Mesothelial cell of epicardium (in vitro differentiated cells): ENCODE data around the gene CACNA1F. TPM values are rescaled to one million over a fixed set of nuclear protein-coding genes. Genes with fewer than 3 reads are reported as not detected.

ENCODE experiments used
- DNase-seq, 2 experiments: peaks; one replicate each; pipeline ENCODE4 v3.0.0; 2021; ENCODE audit warnings: low spot score in 2 of 2; ENCODE audit not compliant: unreplicated experiment in 2 of 2
- H3K27ac Mint-ChIP-seq: 2 replicates; pipeline ENCODE4 v1.8.0; 2021; ENCODE audit warnings: mixed read lengths
- H3K27me3 Mint-ChIP-seq: 2 replicates; pipeline ENCODE4 v1.8.0; 2021; ENCODE audit warnings: low read depth, mixed read lengths
- H3K36me3 Mint-ChIP-seq: 2 replicates; pipeline ENCODE4 v1.8.0; 2021; ENCODE audit warnings: mixed read lengths
- H3K4me1 Mint-ChIP-seq: 2 replicates; pipeline ENCODE4 v1.8.0; 2021; ENCODE audit warnings: mixed read lengths
- H3K4me3 Mint-ChIP-seq: 2 replicates; pipeline ENCODE4 v1.8.0; 2021; ENCODE audit warnings: mild to moderate bottlenecking, moderate library complexity, mixed read lengths
- H3K9me3 Mint-ChIP-seq: 2 replicates; pipeline ENCODE4 v1.8.0; 2021; ENCODE audit warnings: mixed read lengths
- CTCF ChIP-seq: fragments of 200-600 bp; sonication (generic); IDR thresholded peaks from one replicate; pipeline ENCODE4 v1.5.0; 2021; ENCODE audit warnings: antibody characterized with exemption; ENCODE audit not compliant: unreplicated experiment
- total RNA-seq: library from RNA; stranded (reverse); gene quantifications from 3 replicates; pipeline ENCODE4 v1.2.1, GENCODE V29; 2021

CACNA1F gene
- total RNA-seq, 1 donor from 2014 or later: 0.47 TPM

DNA sequence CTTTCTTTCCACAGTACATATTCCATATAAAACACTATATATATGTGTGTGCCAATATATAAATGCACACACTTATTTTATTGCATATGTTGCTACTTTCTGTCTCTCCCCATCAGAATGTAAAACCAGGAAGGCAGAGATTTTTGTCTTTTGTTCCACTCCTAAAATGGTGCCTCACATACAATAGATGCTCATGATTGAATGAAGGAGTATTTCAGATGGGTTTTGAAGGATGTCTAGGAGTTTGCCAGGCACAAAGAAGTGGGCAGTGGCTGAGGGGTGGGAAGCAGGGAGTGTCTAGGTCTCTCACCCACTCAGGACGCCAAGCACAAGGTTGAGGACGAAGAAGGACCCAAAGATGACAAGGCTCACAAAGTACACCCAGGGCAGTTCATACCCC, 5.4 kb downstream of the CACNA1F start:
- no peak for TF ChIP-seq CTCF
- Mint-ChIP-seq H3K27me3 (peaks cover 20% of the 10 kb centered on the region), H3K9me3 (peaks cover 20% of the 10 kb centered on the region), H3K4me3 (no peak overlapping the region), H3K36me3 (no peaks in the 10 kb centered on the region), H3K4me1 (peaks cover 6% of the 10 kb centered on the region), H3K27ac (no peak overlapping the region)
- DNase-seq: no peak

DNA sequence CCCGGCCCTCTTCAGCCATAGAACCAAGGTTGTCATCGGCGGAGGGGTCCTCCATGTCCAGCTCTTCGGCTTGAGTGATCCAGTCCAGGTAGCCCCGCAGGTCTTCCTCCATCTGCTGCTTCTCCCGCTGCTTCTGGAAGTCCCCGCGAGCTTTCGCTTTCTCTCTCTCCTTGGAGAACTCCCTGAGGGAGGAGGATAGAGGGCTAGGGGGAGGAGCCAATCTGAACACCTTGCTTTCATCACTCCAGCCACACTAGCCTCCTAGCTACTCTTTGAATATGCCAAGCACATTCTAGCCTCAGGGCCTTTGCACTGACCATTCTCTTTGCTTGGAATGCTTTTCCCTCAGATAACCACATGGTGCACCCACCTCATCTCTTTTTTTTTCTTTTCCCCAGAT, 6.2 kb downstream of the CACNA1F start:
- no peak for DNase-seq
- Mint-ChIP-seq H3K4me1 (peaks cover 6% of the 10 kb centered on the region), H3K4me3 (no peak overlapping the region), H3K36me3 (no peaks in the 10 kb centered on the region), H3K27me3 (peaks cover 20% of the 10 kb centered on the region), H3K27ac (no peak overlapping the region), H3K9me3 (peaks cover 18% of the 10 kb centered on the region)
- no peak for TF ChIP-seq CTCF

- no peak for DNase-seq
- TF ChIP-seq CTCF: no peak
- H3K36me3 Mint-ChIP-seq: no peaks in the 10 kb centered on the region
- H3K9me3 Mint-ChIP-seq: peaks cover 18% of the 10 kb centered on the region
- peaks cover 6% of the 10 kb centered on the region for H3K4me1 Mint-ChIP-seq
- no peak overlapping the region for H3K27ac Mint-ChIP-seq
- H3K4me3 Mint-ChIP-seq: no peak overlapping the region
- peaks cover 25% of the 10 kb centered on the region for H3K27me3 Mint-ChIP-seq
These were observed 7.3 kb downstream of the CACNA1F start for GRCh38 chrX:49225858-49226257.

- H3K4me3 Mint-ChIP-seq: no peak overlapping the region
- TF ChIP-seq CTCF: no peak
- H3K36me3 Mint-ChIP-seq: no peaks in the 10 kb centered on the region
- peaks cover 8% of the 10 kb centered on the region for H3K9me3 Mint-ChIP-seq
- DNase-seq: no peak
- peaks cover 36% of the 10 kb centered on the region for H3K27me3 Mint-ChIP-seq
- no peak overlapping the region for H3K27ac Mint-ChIP-seq
- no peaks in the 10 kb centered on the region for H3K4me1 Mint-ChIP-seq
These were observed 11.3 kb downstream of the CACNA1F start for GRCh38 chrX:49221868-49222267.

GRCh38 chrX:49220100-49220499, 13.0 kb downstream of the CACNA1F start:
- Mint-ChIP-seq H3K4me1 (no peaks in the 10 kb centered on the region), H3K9me3 (peaks cover 5% of the 10 kb centered on the region), H3K4me3 (no peak overlapping the region), H3K36me3 (no peaks in the 10 kb centered on the region), H3K27me3 (peaks cover 30% of the 10 kb centered on the region), H3K27ac (no peak overlapping the region)
- TF ChIP-seq CTCF: no peak
- no peak for DNase-seq

DNA sequence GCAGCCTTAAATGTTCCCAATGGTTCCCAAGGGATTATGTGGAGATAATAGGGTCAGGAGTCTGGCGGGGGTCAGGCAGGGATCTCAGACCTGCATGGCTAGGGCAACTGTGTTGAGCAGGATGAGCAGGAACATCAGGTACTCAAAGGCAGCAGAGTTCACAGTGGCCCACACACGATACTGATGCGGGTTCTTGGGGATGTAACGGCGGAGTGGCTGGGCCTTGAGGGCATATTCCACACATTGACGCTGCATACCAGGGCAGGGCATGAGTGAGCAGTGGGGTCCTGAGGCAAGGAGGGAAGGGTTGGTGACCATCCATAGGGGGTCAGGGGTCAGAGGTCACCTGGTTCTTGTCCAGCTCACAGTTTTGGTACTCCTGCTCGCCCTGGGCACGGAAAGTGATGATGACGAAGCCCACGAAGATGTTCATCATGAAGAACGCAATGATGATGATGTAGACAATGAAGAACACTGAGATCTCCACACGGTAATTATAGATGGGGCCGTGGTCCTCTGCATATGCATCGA, 18.1 kb downstream of the CACNA1F start:
- Mint-ChIP-seq H3K27ac (no peak overlapping the region), H3K4me1 (no peaks in the 10 kb centered on the region), H3K27me3 (peaks cover 18% of the 10 kb centered on the region), H3K9me3 (peaks cover 25% of the 10 kb centered on the region), H3K4me3 (no peak overlapping the region), H3K36me3 (no peaks in the 10 kb centered on the region)
- DNase-seq: no peak
- TF ChIP-seq CTCF: no peak
